ENCODE data around the gene MYL7. TPM values are rescaled to one million over a fixed set of nuclear protein-coding genes. Genes with fewer than 3 reads are reported as not detected.

MYL7 gene
- total RNA-seq, 1 donor from 2014 or later = not detected

GRCh38 chr7:44113764-44114354 is 27.3 kb downstream of the MYL7 start:
- DNase-seq (ENCODE audit: low read depth) = no peak
- no peak overlapping the region for H3K4me3 ChIP-seq (ENCODE audit: low read depth, low read length)
- TF ChIP-seq CTCF (conservative IDR thresholded peaks at IDR 0.05; ENCODE audit: low read depth, low read length) = no peak

GRCh38 chr7:44112997-44113763 is 28.0 kb downstream of the MYL7 start:
- DNase-seq (ENCODE audit: low read depth) = no peak
- no peak overlapping the region for H3K4me3 ChIP-seq (ENCODE audit: low read depth, low read length)
- no peak for TF ChIP-seq CTCF (conservative IDR thresholded peaks at IDR 0.05; ENCODE audit: low read depth, low read length)

GRCh38 chr7:44112231-44112996 is 28.7 kb downstream of the MYL7 start:
- DNase-seq (ENCODE audit: low read depth) = no peak
- TF ChIP-seq CTCF (conservative IDR thresholded peaks at IDR 0.05; ENCODE audit: low read depth, low read length) = no peak
- H3K4me3 ChIP-seq (ENCODE audit: low read depth, low read length) = no peak overlapping the region

- DNase-seq (ENCODE audit: low read depth) = no peak
- TF ChIP-seq CTCF (conservative IDR thresholded peaks at IDR 0.05; ENCODE audit: low read depth, low read length) = no peak
- H3K4me3 ChIP-seq (ENCODE audit: low read depth, low read length) = no peak overlapping the region
Measured at GRCh38 chr7:44111761-44112160, 29.4 kb downstream of the MYL7 start.

- H3K4me3 ChIP-seq (ENCODE audit: low read depth, low read length) = no peak overlapping the region
- DNase-seq (ENCODE audit: low read depth) = no peak
- TF ChIP-seq CTCF (conservative IDR thresholded peaks at IDR 0.05; ENCODE audit: low read depth, low read length) = no peak
Measured at GRCh38 chr7:44110719-44111635, 30.2 kb downstream of the MYL7 start.

GRCh38 chr7:44109991-44110390 is 31.1 kb downstream of the MYL7 start:
- H3K4me3 ChIP-seq (ENCODE audit: low read depth, low read length) = no peak overlapping the region
- no peak for DNase-seq (ENCODE audit: low read depth)
- TF ChIP-seq CTCF (conservative IDR thresholded peaks at IDR 0.05; ENCODE audit: low read depth, low read length) = no peak

Data from epithelial cell of proximal tubule (primary cell).